HG03558 (cell line): Measurements from ENCODE around the gene FTO.

ENCODE experiments used
- ATAC-seq: cut with Tn5 transposase; IDR thresholded peaks from one replicate; pipeline ENCODE4 v1.9.1; 2021; ENCODE audit warnings: moderate number of reproducible peaks; ENCODE audit not compliant: unreplicated experiment; ENCODE audit errors: extremely low read depth

The FTO gene

DNA sequence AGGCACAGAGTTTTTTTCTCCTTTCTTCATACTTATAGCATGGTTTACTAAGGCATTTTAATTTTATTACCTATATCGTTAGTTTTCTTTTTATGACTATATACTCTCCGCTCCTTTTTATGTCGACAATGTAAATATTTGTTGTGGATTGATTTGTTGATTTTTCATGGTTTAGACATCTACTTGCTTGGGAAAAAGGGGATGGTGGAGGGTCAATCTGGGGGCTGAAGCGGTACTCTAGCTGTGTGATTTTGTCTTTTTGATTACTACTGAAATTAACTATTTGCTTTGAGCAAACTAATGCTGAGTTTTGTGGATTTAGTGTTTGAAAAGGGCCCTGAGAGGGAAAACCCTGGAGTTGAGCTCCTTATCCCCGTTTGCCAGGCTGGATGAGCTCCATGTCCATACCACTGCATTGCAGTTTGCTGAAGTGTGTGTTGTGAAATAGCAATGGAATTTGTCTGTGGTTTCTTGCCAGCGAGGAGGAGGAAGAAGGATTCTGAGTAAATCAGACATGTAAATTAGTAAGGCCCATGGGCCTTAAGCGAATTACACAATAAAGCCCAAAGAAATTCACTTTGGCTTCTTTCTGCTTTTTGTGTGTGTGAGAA is 72.0 kb downstream of the FTO start:
- ATAC-seq, result no peak

DNA sequence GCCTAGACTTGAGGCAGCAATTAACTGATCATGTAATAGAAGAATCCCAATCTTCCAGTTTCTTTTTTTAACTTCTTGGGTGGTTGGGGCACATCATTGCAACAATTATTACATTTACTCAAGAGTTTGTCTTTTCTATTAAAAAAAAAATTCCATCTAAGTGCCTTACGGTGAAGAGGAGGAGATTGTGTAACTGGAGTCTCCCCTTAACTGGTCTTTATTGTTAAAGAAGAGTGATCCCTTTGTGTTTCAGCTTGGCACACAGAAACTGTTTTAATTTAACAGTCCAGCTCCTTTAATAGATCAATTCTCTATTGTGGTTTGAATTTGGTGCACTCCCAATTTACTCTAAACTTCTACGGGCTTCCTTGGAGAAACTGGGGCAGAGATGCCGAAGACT is 75.2 kb downstream of the FTO start:
- ATAC-seq, result no peak

DNA sequence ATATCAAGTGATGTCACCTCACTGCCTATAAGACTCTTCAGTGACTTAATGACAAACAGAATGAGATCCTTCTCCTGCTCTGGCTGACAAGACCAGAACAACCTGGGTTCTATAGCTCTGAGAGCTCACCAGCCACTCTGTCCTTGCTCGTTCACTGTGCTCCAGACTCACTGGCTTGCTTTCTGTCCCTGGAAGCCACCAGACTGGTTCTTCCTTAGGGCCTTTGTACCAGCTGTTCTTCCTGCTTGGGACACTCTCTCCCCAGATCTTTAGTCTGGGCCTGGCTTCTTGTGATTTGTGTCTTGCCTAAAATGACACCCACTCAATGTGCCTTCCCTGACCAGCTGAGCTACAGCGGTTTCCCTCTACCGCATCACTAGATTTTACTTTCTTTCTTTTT is 76.1 kb downstream of the FTO start:
- no peak for ATAC-seq

DNA sequence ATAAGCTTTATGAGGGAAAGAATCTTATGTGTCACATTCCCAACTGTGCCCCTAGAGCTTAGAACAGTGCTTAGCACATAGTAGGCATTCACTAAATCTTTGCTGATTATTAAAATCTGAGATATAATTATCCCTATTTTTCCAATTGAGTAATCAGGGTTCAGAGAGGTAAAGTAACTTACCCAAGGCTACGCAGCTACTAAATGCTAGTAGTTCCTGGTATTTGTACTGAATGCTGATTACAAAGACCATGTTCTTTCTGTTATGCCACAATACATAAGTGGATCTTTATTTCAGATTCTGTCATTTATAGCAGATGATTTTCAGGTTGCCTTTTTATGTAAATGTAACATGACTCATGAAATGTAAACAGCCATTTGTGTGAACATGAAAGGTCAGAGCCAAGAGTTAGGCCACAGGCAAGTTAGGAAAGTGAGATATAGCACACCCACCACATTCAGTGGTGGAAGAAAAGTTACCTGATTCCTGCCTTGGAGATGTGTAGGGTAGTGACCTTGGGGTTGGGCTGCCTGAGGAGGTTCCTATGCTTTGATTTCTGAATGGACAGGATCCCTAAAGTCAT is 77.2 kb downstream of the FTO start:
- ATAC-seq, result no peak

DNA sequence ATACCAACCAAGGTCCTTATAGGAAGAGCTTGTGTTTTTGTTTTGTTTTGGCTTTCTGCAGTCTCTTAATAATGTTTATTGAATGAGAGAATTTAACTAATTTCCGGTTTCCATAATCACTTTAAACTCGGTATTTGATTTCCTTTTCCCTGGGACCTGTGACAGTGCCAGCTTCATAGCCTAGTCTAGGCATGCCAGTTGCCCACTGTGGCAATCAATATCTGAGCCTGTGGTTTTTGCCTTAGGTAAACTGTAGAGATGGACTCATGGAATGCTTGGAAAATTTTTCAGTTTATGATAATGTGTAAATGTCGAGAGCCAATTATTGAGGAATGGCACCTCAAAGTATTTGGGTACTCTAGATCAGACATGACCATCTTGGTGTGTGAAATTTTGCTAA is 78.2 kb downstream of the FTO start:
- ATAC-seq, result no peak

DNA sequence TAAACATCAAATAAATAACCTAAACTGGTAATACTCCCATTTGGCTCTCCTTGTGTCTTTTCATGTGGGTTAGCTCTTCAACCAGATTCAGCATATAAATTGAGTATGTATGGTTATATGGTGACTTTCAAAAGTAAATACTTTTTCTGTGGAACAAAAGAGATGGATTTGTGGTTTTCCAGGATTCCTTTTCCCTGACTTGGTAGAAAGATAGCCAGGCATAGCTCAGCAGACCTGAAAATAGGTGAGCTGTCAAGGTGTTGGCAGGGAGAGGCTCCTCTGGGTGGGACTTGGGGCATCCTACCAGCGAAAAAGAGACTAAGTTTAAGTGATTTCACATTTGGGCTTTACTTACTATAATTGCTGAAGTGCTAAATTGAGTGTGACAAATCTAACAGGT is 80.3 kb downstream of the FTO start:
- ATAC-seq, result no peak

DNA sequence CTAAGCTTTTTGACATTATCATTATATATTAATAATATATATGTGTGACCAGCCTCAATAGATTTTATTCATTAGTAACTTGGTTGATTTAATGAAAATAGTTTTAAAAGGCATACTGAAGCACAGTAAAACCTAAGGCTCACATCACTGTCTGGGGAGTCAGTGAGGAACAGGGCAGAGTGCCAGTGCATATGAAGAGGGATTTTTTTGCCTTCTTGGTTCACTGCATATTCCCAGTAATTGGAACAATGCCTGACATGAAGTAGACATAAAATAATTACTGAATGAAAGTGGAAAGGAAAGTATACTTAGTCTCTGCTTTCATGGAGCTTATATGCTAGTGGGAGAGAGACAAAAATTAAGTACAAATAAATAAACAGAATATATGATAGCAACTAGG is 81.1 kb downstream of the FTO start:
- no peak for ATAC-seq

DNA sequence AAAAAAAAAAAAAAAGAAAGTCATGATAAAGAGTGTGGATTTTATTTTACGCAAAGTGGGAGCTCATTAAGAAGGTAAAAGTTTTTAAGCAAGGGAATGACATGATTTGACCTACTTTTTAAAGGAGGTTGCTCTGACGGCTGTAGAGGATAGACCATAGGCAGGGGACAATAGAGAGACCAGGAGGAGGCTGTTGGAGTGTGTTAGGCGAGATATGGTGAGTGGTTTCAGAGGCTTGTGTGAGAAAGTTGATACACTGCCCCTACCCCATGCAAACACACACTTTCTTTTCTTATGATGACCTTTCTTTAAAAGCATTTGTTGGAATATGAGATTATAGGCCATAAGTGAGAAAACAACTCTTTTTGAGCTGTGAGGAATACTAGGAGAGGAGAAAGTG is 82.0 kb downstream of the FTO start:
- no peak for ATAC-seq

DNA sequence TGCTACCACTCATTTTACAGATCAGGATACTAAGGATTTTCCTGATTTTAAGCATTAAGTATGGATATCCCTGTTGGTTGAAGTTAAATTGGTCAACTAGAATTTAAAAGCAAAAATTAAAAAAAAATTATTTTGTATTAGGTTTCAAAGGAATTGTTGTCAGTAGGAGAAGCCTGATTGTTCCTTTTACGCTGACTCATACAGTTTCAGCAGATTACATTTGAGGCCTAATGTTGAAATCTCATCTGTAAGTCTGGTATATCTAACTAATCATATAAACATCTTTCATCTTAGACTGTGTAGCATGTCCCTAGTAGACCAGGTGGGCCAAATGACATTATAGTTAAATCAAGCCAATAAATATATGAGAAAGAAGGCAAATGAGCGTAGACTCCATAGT is 83.5 kb downstream of the FTO start:
- no peak for ATAC-seq

DNA sequence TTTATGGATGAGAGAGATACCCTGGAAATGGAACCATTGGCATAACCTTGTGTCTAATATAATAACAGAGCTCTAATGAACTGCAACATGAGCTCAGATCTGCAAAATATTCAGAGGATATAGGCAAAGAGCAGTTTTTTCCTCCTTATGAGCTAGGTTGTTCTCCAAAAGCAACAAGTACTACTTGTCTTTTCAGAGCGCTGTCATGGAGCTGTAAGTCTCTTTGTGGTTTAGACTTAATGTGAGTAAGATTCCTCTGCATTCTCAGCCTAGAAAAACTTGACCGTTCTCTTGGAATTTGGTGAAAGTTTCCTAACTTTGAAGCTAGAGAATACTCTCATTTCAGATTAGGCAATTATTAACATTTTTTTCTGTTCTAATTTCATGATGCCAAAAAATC is 85.2 kb downstream of the FTO start:
- ATAC-seq, result no peak

DNA sequence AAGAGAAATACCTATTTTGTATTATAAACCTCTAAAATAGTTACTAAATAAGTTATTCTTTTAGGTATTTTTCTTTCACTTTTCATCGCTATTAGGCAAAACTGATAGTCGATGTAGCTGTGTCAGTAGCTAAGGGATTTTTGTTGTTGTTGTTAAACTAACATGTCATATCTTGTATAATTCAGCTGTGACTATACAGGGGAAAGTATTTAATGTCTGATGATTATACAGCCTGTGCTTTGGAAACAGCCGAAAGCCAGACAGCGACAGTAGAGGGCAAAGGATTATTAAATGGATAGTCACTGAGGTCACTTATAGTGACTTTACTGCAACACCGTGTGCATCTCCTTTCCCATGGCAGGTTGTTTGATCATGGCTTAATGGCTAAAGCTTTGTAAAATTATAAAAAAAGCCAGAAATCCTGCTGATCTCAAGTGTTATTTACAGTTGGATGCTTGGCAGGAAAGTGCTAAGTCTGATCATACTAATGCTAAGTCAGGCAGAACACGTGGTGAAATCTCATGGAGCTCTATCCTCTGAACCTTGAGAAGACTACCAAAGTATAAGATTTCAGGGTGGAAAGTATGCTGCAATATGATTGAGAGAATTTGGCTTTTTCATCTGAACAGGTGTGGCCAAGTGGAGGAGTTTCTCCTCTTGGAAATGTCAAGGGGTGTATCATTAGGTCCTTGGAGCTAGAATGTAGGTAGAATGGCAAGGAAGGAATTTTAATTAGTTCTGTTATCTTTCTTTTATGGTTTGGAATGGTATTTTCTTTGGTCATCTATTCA is 88.4 kb downstream of the FTO start:
- no peak for ATAC-seq

DNA sequence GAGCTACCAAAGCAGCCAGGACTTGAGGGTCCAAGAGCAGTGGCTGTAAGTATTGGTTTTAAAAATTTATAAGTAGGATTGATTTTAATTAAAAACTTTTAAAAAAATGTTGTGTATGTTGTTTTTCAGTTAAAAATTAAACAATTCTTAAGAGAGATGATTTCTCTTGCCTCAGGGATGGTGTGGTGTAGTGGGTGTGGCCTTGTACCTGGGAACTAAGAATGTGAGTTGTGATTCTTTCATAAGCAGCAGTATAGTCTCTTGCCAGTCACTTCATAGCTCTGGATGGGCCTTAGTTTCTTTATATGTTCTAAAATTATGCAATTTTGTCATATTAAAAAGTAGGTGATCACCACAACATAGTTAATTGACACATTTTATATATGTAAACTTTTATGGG is 99.5 kb downstream of the FTO start:
- no peak for ATAC-seq

DNA sequence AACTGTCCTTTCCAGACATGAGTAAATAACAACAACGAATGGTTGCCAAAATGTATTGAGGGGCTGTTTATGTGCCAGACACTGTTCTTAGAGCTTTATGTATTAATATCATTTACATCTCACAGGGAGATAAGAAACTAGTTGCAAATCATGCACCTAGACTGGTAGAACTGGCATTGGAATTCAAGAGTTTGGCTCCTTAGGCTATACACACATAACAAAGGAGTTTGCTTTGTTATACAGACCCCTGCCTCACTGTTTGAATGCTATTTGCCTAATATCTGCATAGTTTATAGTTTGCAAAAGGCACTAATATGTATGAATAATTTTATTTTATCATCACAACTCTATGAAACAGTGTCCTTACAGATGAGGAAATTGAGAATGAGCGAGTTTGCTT is 100.0 kb downstream of the FTO start:
- ATAC-seq, result no peak

DNA sequence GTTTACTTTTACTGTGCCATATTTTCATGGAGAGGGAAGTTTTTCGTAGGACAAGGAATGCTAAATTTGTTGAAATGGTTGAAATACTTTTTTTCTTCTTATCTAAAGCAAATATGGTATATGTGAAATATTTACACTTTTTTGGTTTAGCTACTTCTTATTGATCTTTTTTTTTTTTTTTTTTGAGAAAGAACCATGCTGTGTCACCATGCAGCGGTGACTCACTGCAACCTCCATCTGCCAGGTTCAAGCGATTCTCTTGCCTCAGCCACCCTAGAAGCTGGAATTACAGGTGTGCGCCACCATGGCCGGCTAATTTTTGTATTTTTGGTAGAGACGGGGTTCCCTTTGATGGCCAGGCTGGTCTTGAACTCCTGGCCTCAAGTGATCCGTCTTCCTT is 100.5 kb downstream of the FTO start:
- no peak for ATAC-seq

DNA sequence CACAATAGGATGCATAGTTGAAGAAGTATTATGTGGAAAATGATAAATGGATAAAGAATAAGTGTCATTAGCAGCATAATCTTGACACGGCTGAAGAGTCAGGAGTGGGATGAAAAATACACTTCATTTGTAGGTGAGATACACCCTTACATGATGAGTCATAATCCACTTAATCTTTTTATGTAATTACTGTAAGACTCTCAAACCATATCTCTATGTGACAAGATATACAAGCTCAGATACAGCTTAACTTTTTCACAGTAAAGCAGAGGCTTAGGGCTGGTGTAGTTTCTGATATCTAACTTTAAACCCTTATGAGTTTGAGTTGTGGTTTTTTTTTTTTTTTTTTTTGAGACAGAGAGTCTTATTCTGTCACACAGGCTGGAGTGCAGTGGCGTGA is 101.2 kb downstream of the FTO start:
- ATAC-seq, result no peak

DNA sequence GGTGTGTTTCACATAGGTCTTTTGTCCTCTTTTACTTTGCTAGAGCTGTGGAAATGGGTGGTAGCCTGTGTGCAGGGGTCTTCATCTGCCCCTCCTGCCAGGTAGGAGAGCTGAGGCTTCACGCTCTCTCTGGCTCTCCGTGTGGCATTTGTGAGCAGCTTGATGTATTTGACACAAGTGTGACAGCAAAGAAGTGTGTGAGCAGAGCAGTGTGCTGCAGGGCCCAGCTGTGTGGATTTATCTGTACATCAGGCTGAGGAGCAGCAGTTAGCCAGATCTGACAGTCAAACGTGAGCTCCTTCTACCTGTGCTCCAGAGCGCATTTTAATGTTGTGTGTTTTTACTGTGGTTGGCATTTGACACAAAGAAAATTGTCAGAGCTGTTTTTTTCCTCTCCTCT is 101.8 kb downstream of the FTO start:
- no peak for ATAC-seq

DNA sequence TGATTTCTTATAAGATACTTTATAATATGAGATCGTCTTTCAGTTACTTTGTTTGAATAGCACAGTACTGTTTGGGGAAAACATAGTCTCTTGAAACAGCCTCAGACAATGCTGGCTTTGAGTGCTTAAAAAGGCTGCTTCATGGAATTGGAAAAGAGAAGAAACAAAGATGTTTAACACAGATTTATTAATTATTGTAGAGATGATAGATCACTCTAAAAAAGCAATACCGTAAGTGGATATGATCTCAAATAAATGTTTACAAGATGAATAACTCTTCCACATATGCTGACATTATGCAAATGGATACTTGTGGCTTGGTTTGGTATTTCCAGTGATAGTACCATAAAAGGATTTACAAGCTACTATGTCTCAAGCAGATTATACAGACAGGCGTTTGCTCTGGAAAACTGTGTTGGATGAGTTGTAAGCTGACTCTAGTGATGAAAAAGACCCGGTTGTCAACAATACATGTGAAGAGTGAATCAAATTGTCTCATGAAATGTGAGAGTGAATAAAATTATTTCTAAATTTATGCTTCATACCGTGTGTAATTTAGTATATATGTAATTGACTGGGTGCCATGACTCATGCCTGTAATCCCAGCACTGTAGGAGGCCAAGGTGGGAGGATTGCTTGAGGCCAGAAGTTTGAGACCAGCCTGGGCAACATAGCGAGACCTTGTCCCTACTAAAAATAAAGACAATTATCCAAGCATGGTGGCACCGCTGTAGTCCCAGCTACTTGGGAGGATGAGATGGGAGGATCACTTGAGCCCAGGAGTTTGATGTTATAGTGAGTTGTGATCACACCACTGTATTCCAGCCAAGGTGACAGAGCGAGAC is 105.4 kb downstream of the FTO start:
- no peak for ATAC-seq

DNA sequence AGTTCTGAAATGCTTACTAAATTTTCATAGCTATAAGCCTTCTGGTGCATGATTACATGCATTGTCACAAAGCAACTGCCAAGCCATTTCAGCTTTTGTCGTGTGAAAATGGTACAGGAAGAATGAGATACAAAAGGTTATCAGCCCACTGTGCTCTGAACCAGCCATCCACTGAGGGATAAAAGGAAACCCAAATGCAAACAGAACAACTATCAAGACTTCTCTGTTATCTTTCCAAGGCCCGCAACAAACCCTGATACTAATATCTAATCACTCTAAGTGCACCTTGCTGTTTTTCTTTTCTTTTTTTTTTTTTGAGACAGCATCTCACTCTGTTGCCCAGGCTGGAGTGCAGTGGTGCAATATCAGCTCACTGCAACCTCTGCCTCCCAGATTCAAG is 109.0 kb downstream of the FTO start:
- ATAC-seq, result no peak

DNA sequence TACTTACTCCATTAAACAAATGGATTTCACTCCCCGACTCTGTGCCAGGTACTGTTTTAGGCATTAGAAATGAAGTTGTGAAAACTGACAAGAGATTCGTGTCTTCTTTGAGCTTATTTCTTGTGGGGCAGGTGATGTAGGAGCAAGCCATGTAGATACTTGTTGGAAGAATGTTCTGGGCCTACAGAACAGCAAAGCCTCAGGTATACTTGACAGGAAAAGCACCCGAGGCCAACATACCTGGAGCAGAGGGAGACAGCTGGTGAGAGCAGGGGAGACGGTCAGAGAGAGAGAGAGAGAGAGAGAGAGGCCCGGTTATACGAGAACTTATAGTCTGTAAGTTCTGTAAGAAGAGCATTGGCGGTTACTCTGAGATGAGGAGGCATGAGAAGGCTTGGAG is 110.8 kb downstream of the FTO start:
- ATAC-seq, result no peak

DNA sequence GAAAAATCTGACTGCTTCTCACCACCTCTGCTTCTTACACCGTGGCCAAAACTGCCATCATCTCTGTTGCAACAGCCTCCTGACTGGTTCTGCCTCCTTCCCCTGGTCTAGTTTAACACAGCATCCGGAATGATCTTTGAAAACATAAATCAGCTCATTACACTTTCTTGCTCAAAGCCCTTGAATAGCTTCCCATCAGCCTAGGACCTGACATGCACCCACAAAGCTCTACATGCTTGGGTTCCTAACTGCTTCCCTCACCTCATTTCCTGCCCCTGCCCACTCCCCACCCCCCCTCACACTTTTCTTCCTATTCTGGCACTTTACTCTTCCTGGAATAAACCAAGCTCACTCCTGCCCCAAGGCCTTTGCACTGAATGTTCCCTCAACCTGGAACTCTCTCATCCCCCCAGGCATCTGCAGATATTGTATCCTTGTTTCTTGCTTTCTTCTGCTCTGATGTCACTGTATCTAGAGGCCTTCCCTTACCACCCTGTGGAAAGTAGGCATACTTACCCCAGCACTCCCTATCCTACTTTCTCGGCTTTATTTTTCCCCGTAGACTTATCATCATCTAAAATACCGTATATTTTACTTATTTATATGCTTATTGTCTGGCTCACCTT is 112.4 kb downstream of the FTO start:
- no peak for ATAC-seq
